Activated CD4-positive, alpha-beta T cell treated with anti-CD3 and anti-CD28 coated beads, Interleukin-2, amount 50 U/mL, for 24 hours (primary cell): Measurements from ENCODE around the gene LZTR1.
A peak's percentile ranks its signal among the peaks of the same experiment; 100 is the strongest.
"Not testable (repeated sequence)": the region's sequence is repeated elsewhere in the genome, so short reads cannot be mapped to it uniquely, and the experiment has no call there.

Experiments
- DNase-seq, 2 donors: peaks; one replicate each; pipeline ENCODE4 v3.0.0-alpha.2; 2020; ENCODE audit warnings: low read depth in 1 of 2, low spot score in 1 of 2

LZTR1 gene

GRCh38 chr22:21032037-21032867 is 50.2 kb downstream of the LZTR1 start, which contains the start of gene SLC7A4:
Gene SLC7A4 (minus strand): TSS chr22:21032561. CDS start chr22:21031812, 749 bp downstream.
- no peak for DNase-seq

- no peak for DNase-seq
These were observed 51.0 kb downstream of the LZTR1 start for GRCh38 chr22:21032868-21033688.

GRCh38 chr22:21033895-21034294 is 51.8 kb downstream of the LZTR1 start:
- no peak for DNase-seq

GRCh38 chr22:21034989-21035388 is 52.9 kb downstream of the LZTR1 start:
- DNase-seq, result no peak

- DNase-seq, result no peak
These were observed 56.3 kb downstream of the LZTR1 start for GRCh38 chr22:21038405-21038804.

GRCh38 chr22:21039158-21039557 is 57.1 kb downstream of the LZTR1 start:
- not testable (repeated sequence) for DNase-seq

GRCh38 chr22:21041937-21042336 is 59.8 kb downstream of the LZTR1 start:
- no peak for DNase-seq

GRCh38 chr22:21042978-21043859 is 61.1 kb downstream of the LZTR1 start:
- no peak for DNase-seq

GRCh38 chr22:21043860-21044535 is 61.9 kb downstream of the LZTR1 start:
- no peak for DNase-seq

GRCh38 chr22:21044931-21045584 is 63.0 kb downstream of the LZTR1 start:
- no peak for DNase-seq

- DNase-seq, result peak; percentile 26 to 59
These were observed 63.6 kb downstream of the LZTR1 start, which contains the start of gene LRRC74B for GRCh38 chr22:21045585-21046294. Gene LRRC74B (plus strand): TSS chr22:21045946. CDS start chr22:21045987, 41 bp downstream.

GRCh38 chr22:21047035-21047661 is 65.1 kb downstream of the LZTR1 start:
- DNase-seq, result no peak

- DNase-seq, result no peak
These were observed 65.6 kb downstream of the LZTR1 start for GRCh38 chr22:21047730-21048129.

- not testable (repeated sequence) for DNase-seq
These were observed 66.4 kb downstream of the LZTR1 start for GRCh38 chr22:21048448-21048847.
